ENCODE measurements around the gene PNPLA7.
"Not testable (repeated sequence)": the region's sequence is repeated elsewhere in the genome, so short reads cannot be mapped to it uniquely, and the experiment has no call there.

The PNPLA7 gene

DNA sequence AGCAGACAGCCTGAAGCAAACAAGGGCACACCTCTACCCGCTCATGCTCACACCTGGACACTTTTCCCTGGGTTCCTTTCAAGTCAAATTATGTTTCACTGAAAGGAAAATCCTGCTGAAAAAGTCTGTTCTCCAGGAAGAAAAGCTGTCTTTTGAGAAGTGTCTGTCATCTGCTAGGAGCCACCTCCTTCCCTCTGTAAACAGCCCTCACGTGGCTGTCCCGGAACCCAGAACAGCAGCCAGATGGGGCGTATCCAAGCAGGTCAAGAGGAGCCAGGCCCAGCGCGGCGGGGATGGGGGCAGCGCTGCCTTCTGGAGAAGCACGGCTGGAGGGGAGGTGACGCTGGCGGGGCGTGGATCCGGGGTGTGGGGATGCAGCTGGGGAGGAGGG lies at the start of gene PNPLA7:
Gene PNPLA7 (minus strand): TSS at position 172 of the 391 bp plus-strand sequence. CDS start 205 bp downstream, outside the sequence.
- peak; percentile 37 for DNase-seq

DNA sequence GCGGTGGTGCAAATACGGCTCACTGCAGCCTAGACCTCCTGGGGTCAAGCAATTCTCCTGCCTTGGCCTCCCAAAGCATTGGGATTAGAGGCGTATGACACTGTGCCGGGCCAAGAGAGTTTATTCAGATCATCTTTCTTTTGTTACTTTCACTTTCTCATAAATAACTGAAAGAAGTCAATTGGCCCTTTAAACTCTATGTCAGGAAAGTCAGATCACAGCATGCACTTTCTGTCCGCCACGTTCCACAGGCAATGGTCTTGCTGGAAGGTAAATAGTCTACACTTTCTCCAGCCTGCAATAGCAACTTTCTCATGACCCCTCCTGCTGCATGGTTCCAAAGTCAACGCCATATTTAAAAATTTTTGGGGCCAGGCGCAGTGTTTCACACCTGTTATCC lies 48.7 kb upstream of the PNPLA7 start:
- no peak for DNase-seq

DNA sequence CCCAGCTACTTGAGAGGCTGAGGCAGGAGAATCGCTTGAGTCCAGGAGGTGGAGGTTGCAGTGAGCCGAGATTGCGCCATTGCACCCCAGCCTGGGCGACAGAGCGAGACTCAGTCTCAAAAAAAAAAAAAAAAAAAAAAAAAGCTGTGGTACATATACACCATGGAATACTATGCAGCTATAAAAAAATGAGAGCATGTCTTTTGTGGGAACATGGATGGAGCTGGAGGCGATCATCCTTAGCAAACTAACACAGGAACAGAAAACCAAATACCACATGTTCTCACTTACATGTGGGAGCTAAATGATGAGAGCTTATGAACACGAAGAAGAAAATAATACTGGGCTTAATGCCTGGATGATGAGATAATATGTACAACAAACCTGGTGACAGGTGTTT lies 46.4 kb upstream of the PNPLA7 start:
- not testable (repeated sequence) for DNase-seq

DNA sequence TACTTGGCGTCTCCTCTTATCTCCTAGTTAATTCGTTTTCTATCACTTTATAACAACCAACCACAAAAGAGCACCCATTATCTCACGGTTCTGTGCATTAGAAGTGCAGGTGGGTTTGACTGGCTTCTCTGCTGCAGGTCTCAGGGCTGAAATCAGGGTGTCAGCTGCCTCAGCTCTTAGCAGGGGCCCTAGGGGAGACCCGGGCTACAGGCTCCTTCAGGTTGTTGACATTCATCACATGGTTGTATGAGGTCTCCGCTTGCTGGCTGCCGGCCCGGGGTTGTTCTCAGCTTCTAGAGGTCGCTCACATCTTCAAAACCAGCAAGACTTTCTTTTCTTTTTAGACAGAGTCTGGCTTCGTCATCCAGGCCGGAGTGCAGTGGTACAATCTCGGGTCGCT lies 43.0 kb upstream of the PNPLA7 start:
- peak; percentile 32 for DNase-seq

DNA sequence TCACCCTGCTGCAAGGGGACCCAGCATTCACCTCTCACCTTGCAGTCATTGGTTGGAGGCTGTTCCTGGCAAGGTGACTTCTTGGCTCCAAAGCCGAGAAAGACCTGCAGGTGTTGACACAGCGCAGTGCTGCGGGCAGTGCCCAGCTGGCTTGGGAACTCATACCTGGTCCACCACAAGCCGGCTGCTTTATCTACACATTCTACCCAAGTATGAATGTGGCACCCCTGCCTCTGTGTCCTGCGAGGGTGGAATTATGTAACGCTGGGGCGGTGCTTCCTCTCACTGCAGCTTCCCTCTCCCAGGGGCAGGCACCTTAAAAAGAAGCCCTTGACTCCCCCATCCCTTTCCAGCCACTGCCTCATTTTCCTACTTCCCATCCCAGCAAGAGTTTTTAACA lies 42.6 kb upstream of the PNPLA7 start:
- DNase-seq: no peak

DNA sequence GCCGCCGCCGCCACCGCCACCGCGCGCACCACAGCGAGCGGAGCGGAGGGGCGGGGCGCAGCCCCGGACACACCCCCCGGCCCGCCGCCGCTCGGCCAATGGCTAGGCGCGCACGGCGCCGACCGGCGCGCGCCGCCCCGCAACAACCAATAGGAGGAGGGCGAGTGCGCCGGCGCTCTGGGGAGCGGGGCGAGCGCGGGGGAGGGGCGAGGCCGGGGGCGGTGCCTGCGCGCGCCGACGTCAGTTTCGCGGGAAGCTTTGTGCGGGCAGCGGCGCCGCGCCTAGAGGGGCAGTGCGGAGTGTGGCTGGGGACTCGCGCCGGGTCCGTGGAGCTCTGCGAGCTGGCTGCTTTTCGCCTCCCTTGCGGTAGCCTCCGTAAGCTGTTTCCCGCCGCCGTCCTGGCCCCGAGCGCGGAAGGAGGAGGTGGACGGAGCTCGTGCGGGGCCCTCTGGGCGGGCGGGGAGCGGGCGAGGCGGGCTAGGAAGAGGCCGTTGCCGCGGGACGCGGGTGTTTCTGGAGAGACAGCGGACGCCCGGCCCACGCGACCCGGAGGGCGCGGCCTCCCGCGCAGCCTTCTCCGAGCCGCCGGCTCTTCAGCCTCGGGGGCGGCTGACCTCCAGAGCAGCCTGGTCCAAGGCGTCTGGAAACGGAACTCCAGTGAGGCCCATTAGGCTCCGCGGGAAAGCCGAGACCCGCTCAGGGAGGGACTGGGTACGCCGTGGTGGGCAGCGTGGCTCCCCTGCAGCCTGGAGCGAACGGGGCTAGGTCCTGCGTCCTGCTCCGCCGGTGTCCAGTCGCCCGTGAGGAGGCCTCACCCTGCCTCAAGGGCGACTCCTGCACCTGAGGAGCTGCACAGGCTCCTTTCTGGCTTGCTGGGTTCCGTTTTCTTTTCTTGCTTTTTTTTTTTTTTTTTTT lies 40.5 kb upstream of the PNPLA7 start, which contains the start of gene ZMYND19:
Gene ZMYND19 (minus strand): TSS at position 44 of the 915 bp plus-strand sequence. CDS start 249 bp downstream, outside the sequence.
- peak; percentile 85 for DNase-seq

DNA sequence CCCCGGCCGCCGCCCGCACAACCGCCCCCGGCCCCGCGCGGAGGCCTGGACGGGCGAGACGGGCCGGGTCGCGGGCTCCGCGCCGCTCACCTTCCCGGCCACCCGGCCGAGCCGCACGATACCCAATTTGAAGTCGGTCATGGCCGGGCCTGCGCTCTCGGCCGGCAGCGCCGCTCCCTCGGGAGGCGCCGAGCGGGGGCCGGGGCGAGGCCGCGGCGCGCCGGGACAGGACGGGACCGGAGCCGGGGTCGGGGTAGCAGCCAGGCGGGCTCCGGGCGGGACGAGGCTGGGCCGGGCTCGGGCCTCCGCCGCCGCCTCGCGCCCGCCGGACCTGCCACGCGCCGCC lies 39.9 kb upstream of the PNPLA7 start:
- no peak for DNase-seq

DNA sequence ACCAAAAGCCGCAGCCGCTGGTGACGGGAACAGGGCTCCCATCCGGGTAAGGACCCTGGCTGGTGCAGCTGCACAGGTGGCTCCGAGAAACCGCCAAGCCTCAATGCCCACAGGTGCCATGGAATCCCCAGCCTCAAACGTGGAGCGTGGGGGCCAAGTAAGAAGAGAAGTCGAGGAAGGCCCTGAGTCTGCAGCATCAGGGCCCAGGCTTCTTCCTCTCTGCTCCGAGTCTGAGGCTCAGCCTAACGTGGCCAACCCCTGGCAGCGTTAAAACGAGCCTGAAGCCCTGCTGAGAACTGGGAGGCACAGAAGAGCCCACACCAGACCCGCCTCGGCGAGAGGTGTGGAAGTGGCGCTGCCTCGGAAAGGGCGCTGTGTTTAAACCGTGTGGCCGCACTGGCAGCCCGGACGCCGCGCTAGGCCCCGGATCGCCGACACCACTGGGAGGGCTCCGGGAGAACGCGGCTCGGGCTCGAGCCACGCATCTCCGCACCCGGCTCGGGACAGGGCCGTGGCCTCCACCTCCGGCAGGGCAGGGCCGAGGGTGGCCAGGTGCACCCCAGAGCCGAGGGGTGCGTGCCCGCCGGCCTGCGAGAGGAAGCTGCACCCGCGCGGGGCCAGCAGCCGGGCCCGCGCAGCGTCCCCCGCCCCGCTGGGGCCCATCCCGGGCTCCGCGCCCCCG lies 39.4 kb upstream of the PNPLA7 start:
- DNase-seq: no peak

DNA sequence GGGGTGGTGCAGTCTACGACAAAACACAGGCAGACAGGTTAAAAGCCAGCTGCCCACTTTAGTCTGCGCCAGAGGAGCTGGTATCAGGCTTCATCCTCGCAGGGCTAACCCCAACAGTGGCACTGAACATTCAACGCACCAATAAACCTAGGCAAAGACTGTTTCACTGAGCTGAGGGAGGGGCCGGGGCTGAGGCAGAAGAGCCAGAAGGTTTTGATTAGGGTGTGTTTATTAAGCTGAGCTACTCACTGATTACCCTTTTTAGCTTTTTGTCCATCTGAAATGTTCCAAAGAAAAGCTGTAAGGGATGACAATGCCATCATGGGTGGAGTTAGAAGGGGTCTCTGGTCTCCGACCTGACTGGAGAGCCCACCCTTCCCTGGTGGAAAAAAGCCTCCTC lies 38.7 kb upstream of the PNPLA7 start:
- no peak for DNase-seq

DNA sequence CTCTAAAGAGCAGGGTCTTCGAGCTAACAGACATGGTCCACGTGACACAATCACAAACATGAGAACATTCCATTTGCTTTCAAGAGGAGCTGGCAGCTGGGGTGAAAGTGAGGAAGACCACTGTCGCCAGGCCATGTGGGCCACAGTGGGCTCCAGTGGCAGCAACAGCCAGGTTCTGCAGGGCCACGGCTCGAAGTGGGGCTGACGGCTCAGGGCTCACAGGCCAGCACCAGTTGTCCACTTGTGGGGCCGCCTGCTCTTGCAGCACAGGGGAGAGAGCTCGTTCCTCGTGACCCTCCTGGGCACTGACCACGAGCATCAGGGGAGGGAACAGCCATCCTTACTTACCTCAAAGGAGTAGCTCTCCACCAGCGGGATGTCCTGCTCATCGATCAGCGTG lies 38.1 kb upstream of the PNPLA7 start:
- no peak for DNase-seq

DNA sequence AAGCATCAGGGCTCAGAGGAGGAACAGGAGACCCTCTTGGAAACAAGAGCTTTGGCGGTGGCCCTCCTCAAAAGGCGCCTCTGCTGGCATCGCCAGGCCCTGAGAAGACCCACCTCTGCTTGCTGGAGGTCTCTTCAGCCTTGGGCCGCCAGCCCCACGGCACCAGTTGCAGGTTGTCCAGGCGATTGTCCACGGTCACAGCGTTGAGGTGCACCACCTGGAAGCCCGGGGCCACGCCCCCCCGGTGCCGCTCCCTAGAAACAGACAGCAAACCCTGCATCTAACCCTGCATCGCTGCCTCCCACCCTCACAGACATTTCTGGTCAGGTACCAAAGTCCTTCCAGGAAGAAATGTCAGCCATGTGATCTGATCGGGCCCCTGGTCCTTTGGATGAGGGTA lies 36.7 kb upstream of the PNPLA7 start:
- DNase-seq: no peak

DNA sequence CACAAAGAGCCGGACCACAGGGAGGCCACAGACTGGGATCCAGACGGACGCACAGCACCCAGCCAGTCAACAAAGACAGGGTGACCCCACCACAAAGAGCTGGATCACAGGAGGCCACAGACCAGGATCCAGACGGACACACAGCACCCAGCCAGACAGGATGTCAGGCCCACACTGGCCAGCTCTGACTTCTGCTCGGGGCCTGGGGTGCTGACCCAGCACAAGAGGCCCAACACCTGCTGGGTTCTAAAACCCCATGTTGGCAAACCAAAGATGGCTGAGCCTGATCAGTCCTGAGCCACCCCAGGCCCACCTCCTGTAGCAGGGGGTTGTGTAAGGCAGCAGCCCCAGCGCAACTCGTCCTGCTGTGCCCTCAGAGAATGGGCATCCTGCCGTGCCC lies 33.8 kb upstream of the PNPLA7 start:
- no peak for DNase-seq

DNA sequence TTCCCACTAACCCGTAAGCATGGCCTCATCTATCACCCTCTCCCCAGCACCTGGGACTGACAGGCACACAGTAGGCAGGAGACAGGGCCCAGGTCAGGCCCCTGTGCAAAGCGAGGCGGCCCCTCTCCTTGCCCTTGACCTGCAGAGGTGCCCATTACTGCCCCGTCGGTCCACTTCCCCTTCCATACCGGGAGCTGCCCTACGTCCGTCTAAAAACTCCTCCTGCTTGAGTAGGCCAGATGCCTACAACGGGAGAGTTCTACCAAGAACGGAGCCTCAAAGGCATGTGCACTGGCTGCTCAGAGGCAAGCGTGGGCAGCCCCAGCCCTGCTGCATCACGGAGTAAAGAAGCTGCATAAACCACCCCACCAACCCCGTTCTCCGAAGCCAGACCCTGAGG lies 33.1 kb upstream of the PNPLA7 start:
- no peak for DNase-seq

DNA sequence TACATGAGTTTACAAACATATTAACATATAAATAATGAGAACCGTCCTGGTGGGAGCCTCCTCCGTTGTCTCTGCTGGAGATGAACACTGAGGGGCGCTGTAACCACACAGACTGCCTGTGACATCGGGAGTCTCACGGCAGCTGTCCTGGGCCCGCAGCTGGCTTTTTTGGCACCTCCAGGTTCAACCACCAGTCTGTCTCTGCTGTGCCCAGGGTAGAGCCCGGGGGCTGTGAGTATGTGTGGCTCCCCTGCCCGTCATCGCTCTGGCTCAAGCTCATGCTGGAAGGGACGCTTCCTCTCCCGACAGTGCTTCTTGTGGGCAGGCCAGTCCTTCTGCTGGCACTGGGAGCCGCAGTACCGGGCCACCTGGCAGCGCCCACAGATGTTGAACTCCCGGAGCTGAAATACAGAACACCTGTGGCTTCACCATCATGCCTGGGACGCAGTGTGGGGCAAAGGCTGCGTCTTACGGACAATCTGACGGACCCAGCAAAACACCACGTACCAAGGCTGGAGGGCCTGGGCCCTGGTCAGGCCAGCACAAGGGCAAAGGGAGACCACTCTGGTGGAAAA lies 32.2 kb upstream of the PNPLA7 start:
- no peak for DNase-seq

DNA sequence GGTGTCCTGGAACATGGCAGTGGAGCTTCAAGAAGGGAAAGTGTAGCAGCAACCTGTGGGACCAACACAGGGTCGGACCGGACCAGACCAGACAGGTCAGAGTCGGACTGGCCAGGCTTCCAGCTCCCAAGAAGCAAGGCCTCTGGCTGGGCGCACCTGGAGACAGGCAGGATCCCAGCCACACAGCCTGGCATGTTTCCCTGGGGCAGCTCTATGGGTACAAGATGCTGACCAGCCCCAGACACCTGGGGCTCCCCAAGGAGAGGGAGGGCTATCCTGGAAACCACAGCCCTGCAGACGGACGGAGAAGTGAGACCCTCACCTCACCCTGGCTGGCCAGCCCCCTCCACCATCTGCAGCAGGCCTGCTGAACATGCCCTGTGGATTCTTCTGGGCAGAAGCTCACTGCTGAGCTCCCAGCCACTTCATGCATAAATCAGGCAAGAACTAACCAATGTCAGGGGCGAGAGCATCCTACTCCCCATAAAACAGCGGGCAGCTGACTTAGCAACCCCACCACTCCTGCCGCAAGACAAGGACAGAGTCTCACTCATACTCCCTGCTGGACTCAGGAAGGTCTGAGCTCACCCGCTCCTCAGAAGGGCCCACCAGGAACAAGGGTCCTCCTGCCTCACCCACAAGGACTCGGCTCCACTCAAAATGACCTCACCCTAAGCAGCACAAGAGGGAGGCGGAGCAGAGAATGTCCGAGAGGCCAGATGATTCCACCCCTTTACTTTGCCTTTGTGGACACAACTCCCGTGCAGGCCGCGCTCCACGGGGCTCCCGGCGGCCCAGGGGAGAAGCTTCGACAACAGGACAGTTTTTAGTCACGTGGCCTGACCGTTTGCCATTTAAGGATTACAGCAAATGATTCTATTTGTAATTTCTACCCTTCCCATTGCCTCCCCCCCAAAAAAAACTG lies 31.4 kb upstream of the PNPLA7 start:
- DNase-seq: no peak

DNA sequence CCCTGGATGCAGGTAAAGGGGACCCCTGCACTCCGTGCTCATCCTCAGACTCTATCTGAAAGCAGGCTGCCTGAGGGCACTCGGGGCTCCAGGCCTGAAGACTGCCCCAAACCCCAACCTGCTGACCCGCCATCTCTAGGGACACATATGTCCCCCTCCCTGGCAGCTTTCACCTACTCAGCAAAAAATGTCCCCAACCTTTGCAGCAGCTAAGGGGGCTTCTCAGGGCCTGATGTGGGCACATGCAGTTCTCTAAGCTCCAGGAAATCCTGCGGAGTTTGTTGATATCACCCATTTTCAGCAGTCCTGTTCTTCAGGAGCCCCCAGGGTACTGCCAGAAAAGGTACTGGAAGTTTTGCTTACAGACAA lies 30.7 kb upstream of the PNPLA7 start:
- no peak for DNase-seq

DNA sequence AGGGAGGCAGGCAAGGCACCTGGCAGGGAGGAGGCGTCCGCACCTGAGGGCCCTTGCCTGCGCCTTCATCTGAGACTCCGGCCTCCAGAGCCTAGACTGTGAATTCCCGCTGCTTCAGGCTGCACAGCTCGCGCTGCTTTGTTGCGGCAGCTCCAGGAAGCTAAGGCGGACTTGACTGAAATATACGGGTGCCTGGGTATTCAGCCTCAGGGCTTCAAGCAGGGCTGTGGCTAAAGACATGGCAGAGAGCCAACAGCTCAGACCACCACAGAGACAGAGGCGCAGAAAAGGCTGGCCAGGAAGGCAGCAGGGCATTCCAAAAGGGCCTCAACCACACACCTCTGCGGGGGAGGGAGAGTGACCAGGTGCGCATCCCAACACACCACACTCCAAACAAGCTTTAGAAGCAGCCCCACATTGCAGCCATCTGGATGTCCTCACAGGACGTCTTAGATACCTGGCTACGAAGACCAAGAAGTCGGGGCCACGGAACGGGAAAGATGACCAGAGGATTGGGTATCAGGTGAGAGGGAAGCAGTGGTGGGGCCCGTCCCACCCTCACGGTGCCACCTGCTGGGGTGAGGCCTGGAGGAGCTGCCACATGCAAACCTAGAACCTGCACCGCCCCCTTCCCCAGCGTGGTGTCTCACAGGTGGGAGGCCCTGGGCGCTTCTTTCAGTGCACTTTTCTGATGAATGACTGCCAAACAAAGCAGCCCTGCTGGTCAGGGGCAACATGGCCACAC lies 30.2 kb upstream of the PNPLA7 start:
- no peak for DNase-seq

DNA sequence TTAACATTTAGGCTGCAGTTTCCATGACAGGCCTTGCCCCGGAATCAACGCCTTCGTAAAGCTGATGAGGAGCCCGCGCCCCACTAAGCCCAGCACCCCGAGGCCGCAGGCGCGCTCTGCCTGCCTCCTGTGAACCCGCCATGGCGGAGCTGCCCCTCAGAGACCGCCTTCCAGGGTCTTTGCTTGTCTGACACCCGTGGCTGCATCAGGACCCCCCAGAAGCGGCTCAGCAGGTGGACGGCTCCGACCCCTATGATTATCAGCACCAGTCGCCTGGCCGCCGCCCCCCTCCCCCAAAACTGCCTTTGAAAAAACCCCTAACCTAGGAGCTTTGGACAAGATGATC lies 29.0 kb upstream of the PNPLA7 start:
- no peak for DNase-seq

DNA sequence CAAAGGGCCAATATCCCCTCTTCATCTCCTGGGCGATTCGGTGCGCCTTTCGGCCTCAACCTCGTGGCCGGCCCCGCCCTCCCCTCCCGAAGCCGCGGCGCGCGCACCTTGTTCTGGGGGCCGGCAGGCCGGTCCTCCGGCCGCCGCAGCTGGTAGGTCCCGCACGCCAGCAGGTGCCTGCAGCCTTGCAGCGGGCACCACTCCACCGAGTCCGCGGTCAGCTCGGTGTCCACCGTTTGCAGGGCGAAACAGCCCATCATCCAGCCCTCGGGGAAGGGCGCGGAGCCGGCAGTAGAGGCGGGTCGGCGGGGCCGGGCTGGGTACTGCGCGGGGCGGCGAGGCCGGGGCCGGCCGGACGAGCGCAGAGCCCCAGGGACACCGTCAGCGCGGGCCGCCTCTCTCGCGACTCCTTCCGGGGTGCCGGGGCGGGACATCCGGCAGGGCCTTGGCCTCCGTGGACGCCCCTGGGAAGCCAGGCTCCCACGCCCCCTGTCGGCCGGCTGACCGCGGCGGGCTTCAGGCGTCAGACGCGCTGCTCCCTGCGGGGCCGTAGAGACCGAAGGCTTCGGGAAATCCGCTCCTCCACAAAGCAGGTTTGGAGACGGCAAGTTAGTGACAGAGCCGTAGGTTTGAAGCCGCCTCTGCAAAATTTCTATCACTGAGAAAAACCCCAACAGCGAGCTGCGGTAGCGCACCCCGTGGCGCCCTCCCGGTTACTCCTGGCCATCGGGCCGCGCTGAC lies 28.5 kb upstream of the PNPLA7 start, which contains the start of gene DPH7:
Gene DPH7 (minus strand): TSS at position 408 of the 741 bp plus-strand sequence. CDS start 148 bp downstream, at position 260.
- peak; percentile 88 for DNase-seq

DNA sequence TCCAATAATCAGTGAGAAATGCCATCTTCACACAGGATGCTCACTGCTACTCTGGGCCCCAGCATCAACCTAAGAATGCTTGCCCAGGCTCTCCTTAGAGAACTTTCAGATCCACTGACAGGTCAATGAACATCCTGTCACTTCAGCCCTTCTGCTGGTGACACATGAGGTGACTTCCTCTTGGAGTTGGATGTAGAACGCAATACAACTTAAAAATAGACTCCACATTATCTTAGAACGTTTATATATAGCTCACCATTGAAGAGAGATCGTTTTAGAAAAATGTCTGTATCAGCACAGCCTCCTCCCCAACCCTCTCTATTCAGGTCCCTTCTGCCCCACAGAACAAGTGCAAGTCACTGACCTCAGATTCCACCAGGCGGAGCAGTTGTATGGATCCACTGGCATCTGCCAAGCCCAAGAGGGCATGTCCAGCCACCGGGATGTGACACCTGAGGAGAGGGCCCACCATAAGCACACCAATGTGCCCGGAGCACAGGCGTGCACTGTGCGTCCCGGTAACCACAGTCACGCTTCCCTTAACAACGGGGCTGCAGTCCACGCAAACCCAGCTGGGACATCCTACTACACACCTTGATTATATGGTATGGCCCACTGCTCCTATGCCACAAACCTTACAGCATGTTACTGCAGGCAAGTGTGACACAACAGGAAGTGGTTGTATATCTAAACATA lies 25.7 kb upstream of the PNPLA7 start:
- no peak for DNase-seq

DNA sequence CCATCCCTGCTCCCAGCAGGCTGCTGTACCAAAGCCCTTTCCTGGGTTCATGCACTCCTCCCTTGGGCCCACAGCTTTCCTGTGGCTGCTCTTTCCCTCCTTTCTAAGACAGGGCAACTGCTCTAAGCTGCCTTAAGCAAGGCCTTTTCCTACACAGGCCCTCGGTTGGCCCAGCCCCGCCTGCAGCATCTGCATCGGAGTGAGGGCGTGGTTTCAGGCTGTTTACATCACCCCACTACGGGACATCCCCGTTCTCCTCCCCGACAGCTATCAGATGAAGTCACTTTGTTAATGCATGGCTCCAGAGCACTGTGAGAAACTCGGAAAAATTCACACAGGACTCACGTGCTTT lies 25.1 kb upstream of the PNPLA7 start:
- DNase-seq: no peak

Measured in NCI-H1436 (cell line).